Osteoblast (primary cell): ENCODE data around the gene CDAN1. TPM values are rescaled to one million over a fixed set of nuclear protein-coding genes. Genes with fewer than 3 reads are reported as not detected.

Experiments used
- DNase-seq: peaks from one replicate; pipeline ENCODE4 v3.0.0; 2011; ENCODE audit warnings: low spot score, mixed read lengths; ENCODE audit not compliant: insufficient read length; ENCODE audit errors: missing footprints
- H2AFZ ChIP-seq: 2 replicates; pipeline ENCODE4 v1.6.0; 2011; ENCODE audit warnings: mild to moderate bottlenecking, low read length
- H3K27ac ChIP-seq: 2 replicates; pipeline ENCODE4 v1.5.1; 2011; ENCODE audit warnings: mild to moderate bottlenecking, low read depth, low read length, moderate library complexity
- H3K27me3 ChIP-seq: 2 replicates; pipeline ENCODE4 v1.6.0; 2012; ENCODE audit warnings: mild to moderate bottlenecking, control low read depth, inconsistent platforms, low read length, moderate library complexity; ENCODE audit not compliant: insufficient read depth
- H3K36me3 ChIP-seq: 2 replicates; pipeline ENCODE4 v1.5.1; 2011; ENCODE audit warnings: mild to moderate bottlenecking, low read length, control low read depth, moderate library complexity; ENCODE audit not compliant: insufficient read depth
- H3K4me1 ChIP-seq: 2 replicates; pipeline ENCODE4 v1.5.1; 2011; ENCODE audit warnings: mild to moderate bottlenecking, low read length, control low read depth, moderate library complexity; ENCODE audit not compliant: insufficient read depth
- H3K4me2 ChIP-seq: 2 replicates; pipeline ENCODE4 v1.6.0; 2011; ENCODE audit warnings: mild to moderate bottlenecking, low read length; ENCODE audit not compliant: insufficient read depth
- H3K4me3 ChIP-seq: fragments of 200-600 bp; sonication (generic); 3 replicates; pipeline ENCODE4 v1.5.1; 2012; ENCODE audit warnings: mild to moderate bottlenecking, low read length, inconsistent platforms; ENCODE audit not compliant: insufficient read depth
- H3K79me2 ChIP-seq: 2 replicates; pipeline ENCODE4 v1.6.0; 2012; ENCODE audit warnings: mild to moderate bottlenecking, low read length, control low read depth, inconsistent platforms; ENCODE audit not compliant: insufficient read depth
- H3K9me3 ChIP-seq: 2 replicates; pipeline ENCODE4 v1.5.1; 2011; ENCODE audit warnings: low read depth, low read length, control low read depth
- H4K20me1 ChIP-seq: 2 replicates; pipeline ENCODE4 v1.6.0; 2012; ENCODE audit warnings: mild to moderate bottlenecking, low read length, control low read depth; ENCODE audit not compliant: insufficient read depth
- CTCF ChIP-seq: IDR thresholded peaks from 2 replicates; pipeline ENCODE4 v1.5.1; 2011; ENCODE audit warnings: mild to moderate bottlenecking, low read depth, low read length, moderate library complexity; ENCODE audit errors: extremely low read depth
- total RNA-seq: library from RNA; depleted of rRNA; stranded (reverse); fragments of >200 nt; gene quantifications from 2 replicates; pipeline ENCODE4 v1.2.3, GENCODE V29; 2012

Gene CDAN1
- total RNA-seq, 1 donor: 7.6 TPM

DNA sequence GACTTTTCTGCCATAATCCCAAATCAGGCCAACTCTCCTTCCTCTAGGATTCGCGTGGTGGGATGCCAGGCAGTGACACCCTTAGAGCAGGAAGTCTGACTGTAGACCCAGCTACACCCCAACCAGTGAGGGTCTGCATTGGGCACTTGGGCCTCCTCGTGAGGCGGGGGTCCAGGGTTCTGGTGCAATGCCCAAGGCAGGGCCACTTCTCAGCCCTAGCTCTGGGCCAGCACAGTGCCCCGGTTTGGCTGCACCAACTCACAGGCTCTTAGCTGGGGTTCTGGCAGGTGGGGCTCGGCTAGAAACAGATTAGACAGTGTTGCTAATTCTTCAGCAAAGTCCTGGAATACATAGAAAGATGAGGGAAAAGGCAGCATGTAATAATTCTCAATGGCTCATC, 12.7 kb downstream of the CDAN1 start:
- Histone ChIP-seq H3K79me2 (no peaks in the 10 kb centered on the region), H3K4me2 (no peak overlapping the region), H3K27ac (no peak overlapping the region), H3K27me3 (no peaks in the 10 kb centered on the region), H4K20me1 (no peaks in the 10 kb centered on the region), H3K4me1 (no peaks in the 10 kb centered on the region), H3K4me3 (no peak overlapping the region), H2AFZ (no peak overlapping the region), H3K36me3 (peaks cover 51% of the 10 kb centered on the region), H3K9me3 (no peaks in the 10 kb centered on the region)
- peak; percentile 79 for DNase-seq
- TF ChIP-seq CTCF: no peak

DNA sequence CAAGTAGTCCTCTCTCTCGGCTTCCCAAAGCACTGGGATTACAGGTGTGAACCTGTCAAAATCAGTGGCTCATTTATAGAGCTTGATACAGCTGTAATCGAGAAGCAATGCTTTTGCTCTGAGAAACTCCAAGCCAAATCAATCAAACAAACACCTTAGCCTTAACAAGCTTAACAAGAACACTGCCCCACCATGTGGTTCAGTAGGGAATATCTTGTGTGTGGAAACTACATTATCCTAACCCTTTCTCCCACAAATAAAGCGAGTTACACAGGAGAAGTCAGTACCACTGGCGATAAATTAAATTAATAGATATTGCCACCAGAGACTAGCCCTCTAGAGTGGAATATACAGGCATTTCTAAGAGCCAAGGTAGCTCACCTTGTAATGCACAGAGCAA, 13.9 kb downstream of the CDAN1 start:
- peak; percentile 24 for TF ChIP-seq CTCF
- no peak overlapping the region for H3K4me2 ChIP-seq
- peaks cover 41% of the 10 kb centered on the region for H3K36me3 ChIP-seq
- no peak overlapping the region for H3K4me3 ChIP-seq
- no peaks in the 10 kb centered on the region for H3K4me1 ChIP-seq
- no peak overlapping the region for H2AFZ ChIP-seq
- H3K27me3 ChIP-seq: no peaks in the 10 kb centered on the region
- no peaks in the 10 kb centered on the region for H4K20me1 ChIP-seq
- H3K27ac ChIP-seq: no peak overlapping the region
- no peaks in the 10 kb centered on the region for H3K79me2 ChIP-seq
- no peaks in the 10 kb centered on the region for H3K9me3 ChIP-seq
- no peak for DNase-seq

DNA sequence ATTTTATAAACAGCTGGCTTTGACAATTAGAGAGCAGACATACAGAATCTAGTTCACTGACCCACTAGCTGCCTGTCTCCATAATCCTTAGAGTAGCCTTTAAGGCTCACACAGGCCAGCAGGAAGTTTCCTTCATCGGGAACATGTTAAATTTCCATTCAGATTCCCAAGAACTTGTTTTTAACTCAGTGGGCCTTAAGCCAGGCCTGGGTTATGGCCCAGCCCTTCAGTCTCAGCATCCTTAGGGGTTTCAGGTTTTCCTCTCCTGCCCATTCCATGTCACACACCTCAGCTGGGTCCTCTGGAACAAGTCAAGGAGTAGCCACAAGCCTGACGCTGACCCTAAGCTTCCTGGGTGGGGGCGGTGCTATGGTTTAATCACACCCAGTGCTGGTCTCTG, 15.0 kb downstream of the CDAN1 start:
- no peaks in the 10 kb centered on the region for H3K4me1 ChIP-seq
- no peak for TF ChIP-seq CTCF
- no peak overlapping the region for H3K27ac ChIP-seq
- H3K79me2 ChIP-seq: no peaks in the 10 kb centered on the region
- H4K20me1 ChIP-seq: no peaks in the 10 kb centered on the region
- H3K4me3 ChIP-seq: no peak overlapping the region
- no peak overlapping the region for H2AFZ ChIP-seq
- H3K9me3 ChIP-seq: no peaks in the 10 kb centered on the region
- DNase-seq: peak; percentile 73
- peaks cover 37% of the 10 kb centered on the region for H3K36me3 ChIP-seq
- no peaks in the 10 kb centered on the region for H3K27me3 ChIP-seq
- H3K4me2 ChIP-seq: no peak overlapping the region

- Histone ChIP-seq H3K27ac (no peak overlapping the region), H4K20me1 (no peaks in the 10 kb centered on the region), H3K4me3 (no peak overlapping the region), H3K79me2 (no peaks in the 10 kb centered on the region), H3K9me3 (no peaks in the 10 kb centered on the region), H2AFZ (no peak overlapping the region), H3K4me2 (no peak overlapping the region), H3K4me1 (peaks cover 4% of the 10 kb centered on the region), H3K27me3 (no peaks in the 10 kb centered on the region), H3K36me3 (peaks cover 29% of the 10 kb centered on the region)
- DNase-seq: peak; percentile 32
- no peak for TF ChIP-seq CTCF
Measured at GRCh38 chr15:42721016-42721415, 15.9 kb downstream of the CDAN1 start.
